ENCODE data around the gene LRRC47. TPM values are rescaled to one million over a fixed set of nuclear protein-coding genes. Genes with fewer than 3 reads are reported as not detected.
A peak's percentile ranks its signal among the peaks of the same experiment; 100 is the strongest.

The LRRC47 gene
- total and polyA plus RNA-seq, 2 of the 13 experiments (the other 11 are each of a cell fraction or from before 2014, with no cell fraction given), result 18.3 to 52.5 TPM

DNA sequence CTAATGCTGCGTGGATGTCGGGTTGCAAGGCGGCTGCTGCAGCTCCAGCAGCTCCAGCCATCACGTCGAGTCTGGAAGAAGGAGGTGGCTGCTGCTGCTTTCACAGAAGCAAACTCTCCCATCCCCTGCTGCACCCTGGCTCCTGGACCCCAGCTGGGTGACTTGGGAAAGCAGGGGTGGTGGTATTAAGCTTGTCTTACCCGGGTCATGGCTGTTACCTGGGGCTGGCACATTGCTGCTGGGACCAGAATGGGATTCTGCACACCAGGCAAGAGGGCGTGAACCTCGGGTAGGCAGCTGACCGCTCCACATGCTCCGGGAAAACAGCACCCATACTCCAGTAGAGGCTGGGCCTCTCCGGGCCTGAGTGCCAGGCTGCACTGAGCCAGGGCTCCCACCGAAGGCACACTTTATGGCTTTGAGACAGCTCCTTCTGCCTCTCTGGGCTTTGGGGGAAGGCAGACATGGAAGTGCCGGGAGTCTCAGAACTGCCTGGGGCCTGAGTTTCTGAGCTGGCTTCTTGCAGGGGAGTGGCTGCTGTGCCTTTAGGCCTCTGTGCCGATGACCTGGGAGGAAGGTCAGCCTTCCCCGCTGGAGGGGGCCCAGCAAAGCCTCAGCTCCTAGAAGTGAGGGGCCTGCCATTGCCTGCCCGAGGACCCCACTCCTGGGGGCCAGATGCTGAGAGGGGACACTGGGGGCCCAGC lies 22.6 kb downstream of the LRRC47 start (continued):
- TF ChIP-seq ARID3A (IDR thresholded peaks at IDR 0.05; ENCODE audit: low read depth, low read length), result no peak
- 0 out of 2 replicates have a peak, but pooled peaks have one; percentile 42 for TF ChIP-seq ZSCAN20 (CRISPR knock-in tag; IDR thresholded peaks at IDR 0.05; ENCODE audit: borderline replicate concordance)
- TF ChIP-seq SMARCE1 (IDR thresholded peaks at IDR 0.05; ENCODE audit: borderline replicate concordance), result no peak
- TF ChIP-seq ZNF446 (CRISPR knock-in tag; IDR thresholded peaks at IDR 0.05), result peak; percentile 58; the same call in 1 of the 2 replicates
- TF ChIP-seq HNF4G (IDR thresholded peaks at IDR 0.05; ENCODE audit: borderline replicate concordance, low read depth, low read length), result peak; percentile 6; the same call in 1 of the 2 replicates
- 0 out of 2 replicates have a peak, but pooled peaks have one; percentile 3 for TF ChIP-seq HNF4G (CRISPR knock-in tag; IDR thresholded peaks at IDR 0.05; ENCODE audit: borderline replicate concordance, low read depth)

GRCh38 chr1:3772715-3773571 lies 23.4 kb downstream of the LRRC47 start, which contains the start of gene SMIM1:
Gene SMIM1 (plus strand): TSS chr1:3772749. CDS start chr1:3775374, 2,625 bp downstream.
- no peaks in the 10 kb centered on the region for H4K20me1 ChIP-seq (ENCODE audit: insufficient read depth, low read length)
- peak within 1 kb of the TSS; percentile 81 for H3K9ac ChIP-seq (ENCODE audit: insufficient read depth, low read depth, low read length)
- in situ Hi-C loops (cut with HindIII; ENCODE audit: extremely low pct_ligation_motif_present, low pct_unique_long_range_greater_than_20kb), result no loop called here
- ATAC-seq (peak; percentile 0), DNase-seq (ENCODE audit: low spot score) (peak; percentile 52), FAIRE-seq (peak; percentile 36)
- CTCF ChIA-PET (ENCODE audit: low intra/inter-chr PET ratio, low total read pairs), result no interaction called here
- no peak within 1 kb of the TSS for H2AFZ ChIP-seq (ENCODE audit: low read length)
- no peaks in the 10 kb centered on the region for H3K9me3 ChIP-seq (ENCODE audit: low read length)
- peak within 1 kb of the TSS; percentile 89 to 90 (median 90) for H3K4me3 ChIP-seq (replicated peaks in 1 of 3; ENCODE audit: insufficient read depth in 1 of 3, low read depth in 2 of 3, low read length in 3 of 3)
- POLR2A ChIA-PET, result interaction anchor here (1.1 to 1.8 kb wide), 2 partner anchors 12 to 15 kb away, joined by 5 to 10 read pairs; no protein-coding TSS in a partner anchor
- 0% methylated on average over 12 of the region's 55 CpGs for WGBS (ENCODE audit: low lambda C conversion rate)
- H3K36me3 ChIP-seq (replicated peaks in 1 of 2; ENCODE audit: control insufficient read depth in 1 of 2, insufficient read depth in 2 of 2, low read length in 2 of 2), result no peaks in the 10 kb centered on the region
- H3K27ac ChIP-seq (ENCODE audit: extremely low read length, insufficient read depth, low read length), result peak within 1 kb of the TSS; percentile 86
- H3K79me2 ChIP-seq (ENCODE audit: insufficient read depth, low read length), result peaks cover 18% of the 10 kb centered on the region
- H3K4me1 ChIP-seq (ENCODE audit: insufficient read depth, low read length), result peaks cover 64% of the 10 kb centered on the region
- peak within 1 kb of the TSS; percentile 93 for H3K4me2 ChIP-seq (ENCODE audit: low read depth, low read length)
- no peaks in the 10 kb centered on the region for H3K27me3 ChIP-seq (ENCODE audit: control insufficient read depth in 1 of 2, insufficient read depth in 2 of 2, low read length in 2 of 2)
- TSS peak; percentile 45 for BruUV-seq (replicated peaks)
- intact Hi-C loops (cut with micrococcal nuclease; ENCODE audit: unreplicated experiment), result loop anchor here (10.0 kb wide), 1 partner anchor 132 kb away; the partner anchor contains the start of gene C1orf174
- TF ChIP-seq ZNF629 (CRISPR knock-in tag; conservative IDR thresholded peaks at IDR 0.05) (0 out of 2 replicates have a peak, but pooled peaks have one; percentile 12), HMG20B (CRISPR knock-in tag; conservative IDR thresholded peaks at IDR 0.05) (no peak), GTF3A (CRISPR knock-in tag; conservative IDR thresholded peaks at IDR 0.05) (0 out of 2 replicates have a peak, but pooled peaks have one; percentile 13), KLF9 (CRISPR knock-in tag; IDR thresholded peaks at IDR 0.05; ENCODE audit: low read depth) (0 out of 2 replicates have a peak, but pooled peaks have one; percentile 25), HOXA9 (CRISPR knock-in tag; IDR thresholded peaks at IDR 0.05; ENCODE audit: borderline replicate concordance) (no peak), HDAC6 (IDR thresholded peaks at IDR 0.05; ENCODE audit: low read depth, low read length) (no peak), SOX13 (IDR thresholded peaks at IDR 0.05) (no peak), SOX13 (CRISPR knock-in tag; conservative IDR thresholded peaks at IDR 0.05 in 1 of 2, IDR thresholded peaks at IDR 0.05 in 1 of 2) (no peak), SRF (IDR thresholded peaks at IDR 0.05; ENCODE audit: low read depth, low read length) (no peak), ZBTB7B (CRISPR knock-in tag; IDR thresholded peaks at IDR 0.05) (no peak), HNRNPLL (IDR thresholded peaks at IDR 0.05; ENCODE audit: low read depth, low read length, poor library complexity, severe bottlenecking) (peak; percentile 8), RXRA (CRISPR knock-in tag; IDR thresholded peaks at IDR 0.05) (peak; percentile 15; the same call in 1 of the 2 replicates), FOSL2 (CRISPR knock-in tag; IDR thresholded peaks at IDR 0.05) (0 out of 2 replicates have a peak, but pooled peaks have one; percentile 7)
- TF ChIP-seq, protein P1, sequence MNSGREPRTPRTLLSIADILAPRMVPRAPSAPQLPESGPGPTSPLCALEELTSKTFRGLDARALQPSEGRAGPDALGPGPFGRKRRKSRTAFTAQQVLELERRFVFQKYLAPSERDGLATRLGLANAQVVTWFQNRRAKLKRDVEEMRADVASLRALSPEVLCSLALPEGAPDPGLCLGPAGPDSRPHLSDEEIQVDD (CRISPR knock-in tag; IDR thresholded peaks at IDR 0.05; ENCODE audit: borderline replicate concordance), result no peak
